SH-SY5Y (cell line): ENCODE results near the gene MREG.

ENCODE experiments used
- GATA2 ChIP-seq: IDR thresholded peaks from 2 replicates; pipeline ENCODE4 v1.6.1; 2011; ENCODE audit warnings: mild to moderate bottlenecking, low read depth, low read length
- GATA3 ChIP-seq: IDR thresholded peaks from 2 replicates; pipeline ENCODE4 v1.6.1; 2011; ENCODE audit warnings: low read depth, mild to moderate bottlenecking, low read length, moderate library complexity

MREG gene

DNA sequence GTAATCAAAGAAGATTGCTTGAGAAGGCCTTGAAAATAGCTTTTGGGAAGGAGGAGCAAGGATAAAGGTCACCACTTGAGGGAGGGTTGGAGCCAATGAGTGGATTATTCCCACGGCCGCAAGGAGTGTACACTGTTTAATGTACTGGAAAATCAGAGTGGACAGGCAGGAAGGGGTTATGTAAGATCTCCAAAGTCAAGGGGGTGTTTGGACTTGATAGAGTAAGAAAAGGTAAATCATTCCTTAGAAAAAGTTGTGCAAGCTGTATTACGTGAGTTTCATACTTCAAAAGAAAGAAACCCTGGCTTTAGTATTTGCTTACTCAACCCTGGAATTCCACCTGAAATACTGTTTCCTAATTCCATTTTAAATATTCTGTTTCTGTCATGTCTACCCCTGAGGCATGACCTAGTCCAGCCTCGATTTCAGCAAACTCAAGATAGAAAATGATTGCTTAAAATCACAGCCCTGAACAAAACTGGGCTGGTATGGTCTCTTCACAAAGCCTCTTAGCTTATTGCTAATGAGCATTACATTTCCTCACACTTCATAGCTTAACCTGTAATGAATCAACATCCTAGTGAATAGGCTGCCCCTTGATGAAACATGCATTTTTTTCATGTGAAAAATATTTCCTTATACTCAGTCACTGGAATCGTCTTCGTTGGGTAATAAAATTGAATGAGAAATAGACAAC is 1.1 kb downstream of the MREG start:
- TF ChIP-seq GATA3 (no peak), GATA2 (no peak)

DNA sequence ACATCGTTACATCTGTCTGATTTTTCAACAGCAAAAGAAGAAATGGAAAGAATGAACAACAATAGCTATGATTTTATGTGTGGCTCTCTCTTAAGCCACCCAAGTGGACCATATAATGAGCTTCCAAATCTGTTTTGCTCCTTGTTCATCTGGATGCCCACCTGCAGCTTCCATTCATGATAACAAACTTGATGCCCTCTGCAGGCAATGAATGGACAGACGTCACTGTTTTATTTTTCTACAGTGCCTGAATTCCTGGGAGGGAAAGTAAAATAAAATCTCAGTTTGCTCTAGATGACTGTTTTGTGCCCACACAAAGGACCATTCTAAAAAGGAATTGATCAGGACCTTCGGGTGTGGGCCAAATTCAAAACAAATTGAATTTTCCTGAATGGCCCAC is 5.0 kb downstream of the MREG start:
- TF ChIP-seq GATA2 (no peak), GATA3 (no peak)

GRCh38 chr2:216006164-216006663 is 7.1 kb downstream of the MREG start:
- TF ChIP-seq GATA3 (no peak), GATA2 (no peak)

DNA sequence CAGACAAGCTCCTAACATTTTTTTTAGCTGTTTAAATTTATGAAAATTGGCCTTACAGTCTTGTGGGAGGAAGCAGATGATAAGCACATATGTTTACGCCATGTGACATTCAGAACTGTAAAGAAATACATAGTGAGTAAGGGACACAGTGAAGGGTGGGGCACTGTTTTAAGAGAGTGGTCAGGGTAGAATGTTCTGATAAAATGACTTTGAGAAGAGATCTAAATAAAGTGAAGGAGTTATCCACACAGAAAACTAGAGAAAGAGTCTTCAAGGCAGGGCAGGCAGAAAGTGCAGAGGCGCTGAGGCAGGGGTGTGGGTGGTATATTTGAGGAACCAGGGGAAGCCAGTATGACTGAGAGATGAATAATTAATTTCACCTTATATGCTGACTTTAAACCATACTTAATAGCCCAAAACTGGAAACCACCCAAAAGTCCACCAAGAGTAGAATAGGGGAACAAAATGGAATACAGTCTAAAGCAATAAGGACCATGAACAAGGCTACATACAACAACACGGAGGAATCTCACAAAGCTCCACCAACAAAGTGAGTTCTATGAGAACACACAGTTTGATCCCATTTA is 8.6 kb downstream of the MREG start:
- TF ChIP-seq GATA2 (no peak), GATA3 (no peak)

- TF ChIP-seq GATA2 (no peak), GATA3 (no peak)
Observed at GRCh38 chr2:216003876-216004696, 9.3 kb downstream of the MREG start.

GRCh38 chr2:216002693-216003092 is 10.7 kb downstream of the MREG start:
- TF ChIP-seq GATA3 (no peak), GATA2 (no peak)

DNA sequence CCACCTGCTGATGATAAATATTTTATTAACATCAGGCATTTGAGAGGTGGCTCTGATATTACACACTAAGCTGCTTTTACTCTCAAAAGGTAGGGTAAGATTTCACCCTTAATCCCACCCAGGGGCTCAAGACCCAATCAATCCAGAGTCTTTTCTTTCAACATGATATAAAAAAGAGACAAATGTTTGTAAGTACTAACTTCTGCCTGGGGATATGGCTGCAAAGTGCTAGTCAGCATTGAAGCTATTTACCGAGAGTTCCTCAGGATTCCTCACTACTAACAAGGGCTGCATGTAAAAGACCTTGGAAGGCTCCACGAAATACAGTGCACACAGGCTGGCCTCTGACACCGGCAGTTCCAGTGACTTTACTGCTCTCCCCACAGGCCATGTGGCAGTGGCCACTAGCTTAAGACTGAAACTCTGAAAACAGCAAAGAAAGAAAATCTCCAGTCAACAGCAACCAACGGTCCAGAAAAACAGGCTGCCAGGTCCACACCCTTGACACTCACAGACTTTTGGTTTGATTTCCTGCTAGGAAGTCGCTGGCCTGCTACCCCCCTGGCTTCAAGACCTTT is 11.2 kb downstream of the MREG start:
- TF ChIP-seq GATA2 (no peak), GATA3 (no peak)

DNA sequence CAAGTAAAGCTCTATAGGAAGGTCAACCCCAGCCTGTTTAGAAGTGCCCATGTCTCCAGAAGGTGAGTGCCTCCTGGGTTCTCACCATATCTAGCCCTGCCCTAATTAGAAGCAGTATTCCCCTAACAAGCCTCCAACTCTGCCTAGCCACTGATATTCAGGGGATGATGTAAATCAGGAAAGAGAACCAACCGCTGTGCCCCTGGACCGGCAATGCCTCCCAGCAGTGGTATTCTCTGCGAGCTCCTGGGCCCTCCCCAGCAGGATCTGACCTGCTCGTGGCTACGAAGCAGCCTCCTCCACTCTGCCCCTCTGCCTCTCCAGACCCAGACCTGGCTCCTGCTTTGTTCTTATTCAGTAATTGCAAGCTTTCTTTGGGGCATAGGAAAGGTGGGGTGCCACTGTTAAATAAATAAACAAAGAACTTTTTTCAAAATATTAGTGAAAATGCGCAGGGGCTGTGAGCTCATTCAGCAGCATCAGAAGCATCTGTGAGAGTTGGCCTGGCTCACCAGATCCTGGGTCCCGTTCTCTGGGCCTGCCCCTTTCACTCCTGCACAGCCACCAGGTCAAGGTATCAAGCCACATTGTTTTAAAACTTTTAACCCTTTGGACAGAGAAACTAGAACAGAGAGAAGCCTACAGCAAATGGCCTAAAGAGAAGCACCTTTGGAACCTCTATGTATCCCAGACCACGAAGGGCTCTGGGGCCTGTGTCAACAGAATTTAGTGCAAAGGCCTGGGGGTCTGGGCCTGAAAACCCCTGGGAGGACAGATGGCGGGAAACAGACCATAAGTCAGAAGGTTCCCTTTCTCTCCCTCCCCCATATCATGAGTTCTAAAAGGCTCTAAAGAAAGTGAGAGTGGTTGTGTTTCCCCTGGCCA is 11.9 kb downstream of the MREG start:
- no peak for TF ChIP-seq GATA3
- TF ChIP-seq GATA2 = no peak

- TF ChIP-seq GATA3 (no peak), GATA2 (no peak)
Observed at GRCh38 chr2:215998636-215999035, 14.7 kb downstream of the MREG start.

GRCh38 chr2:215997219-215997618 is 16.1 kb downstream of the MREG start:
- TF ChIP-seq GATA2 (no peak), GATA3 (no peak)

GRCh38 chr2:215994911-215995310 is 18.4 kb downstream of the MREG start:
- no peak for TF ChIP-seq GATA2
- TF ChIP-seq GATA3 = no peak

DNA sequence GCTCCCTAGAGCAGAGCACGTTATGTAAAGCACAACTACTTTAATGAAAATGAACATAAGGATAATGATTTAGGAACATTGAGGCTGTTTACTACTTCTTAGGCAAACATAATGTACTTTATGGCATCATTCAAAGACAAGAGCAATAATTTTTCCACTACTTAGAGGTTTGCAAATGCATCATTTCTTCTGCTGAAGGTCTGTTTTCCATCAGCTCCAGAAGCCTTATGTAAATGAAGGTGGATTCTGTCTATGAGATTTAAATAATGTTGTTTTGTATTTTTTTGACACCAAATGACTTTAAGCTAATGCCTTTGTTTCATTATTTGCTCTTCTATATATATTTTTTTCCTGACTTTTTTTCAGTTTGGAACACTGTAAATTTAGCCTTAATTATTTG is 28.1 kb downstream of the MREG start:
- no peak for TF ChIP-seq GATA2
- no peak for TF ChIP-seq GATA3

DNA sequence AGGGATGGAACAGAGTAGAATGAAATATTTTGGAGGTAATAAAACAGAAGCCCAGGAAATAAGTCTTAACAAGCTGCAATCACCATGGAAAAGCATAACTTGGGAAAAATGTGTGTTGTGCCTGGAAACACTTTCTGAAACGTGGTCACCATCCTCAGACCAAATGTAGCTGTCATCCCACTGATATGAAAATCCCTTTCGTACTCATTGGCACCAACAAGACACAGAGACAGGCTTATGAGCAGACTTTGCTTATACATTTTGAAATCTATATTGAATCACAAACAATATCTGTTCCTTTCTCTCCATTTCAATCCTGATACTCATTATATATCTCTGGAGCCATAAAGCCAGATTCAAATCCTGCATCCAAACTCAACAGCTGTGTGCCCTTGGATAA is 28.7 kb downstream of the MREG start:
- TF ChIP-seq GATA3 (no peak), GATA2 (no peak)
